COR-L47 (cell line): ENCODE results near the gene MASP2.
"Not testable (repeated sequence)": the region's sequence is repeated elsewhere in the genome, so short reads cannot be mapped to it uniquely, and the experiment has no call there.

Experiments
- DNase-seq: peaks from one replicate; lab custom pipeline; 2025; lab: John Stamatoyannopoulos, UW

MASP2 gene

DNA sequence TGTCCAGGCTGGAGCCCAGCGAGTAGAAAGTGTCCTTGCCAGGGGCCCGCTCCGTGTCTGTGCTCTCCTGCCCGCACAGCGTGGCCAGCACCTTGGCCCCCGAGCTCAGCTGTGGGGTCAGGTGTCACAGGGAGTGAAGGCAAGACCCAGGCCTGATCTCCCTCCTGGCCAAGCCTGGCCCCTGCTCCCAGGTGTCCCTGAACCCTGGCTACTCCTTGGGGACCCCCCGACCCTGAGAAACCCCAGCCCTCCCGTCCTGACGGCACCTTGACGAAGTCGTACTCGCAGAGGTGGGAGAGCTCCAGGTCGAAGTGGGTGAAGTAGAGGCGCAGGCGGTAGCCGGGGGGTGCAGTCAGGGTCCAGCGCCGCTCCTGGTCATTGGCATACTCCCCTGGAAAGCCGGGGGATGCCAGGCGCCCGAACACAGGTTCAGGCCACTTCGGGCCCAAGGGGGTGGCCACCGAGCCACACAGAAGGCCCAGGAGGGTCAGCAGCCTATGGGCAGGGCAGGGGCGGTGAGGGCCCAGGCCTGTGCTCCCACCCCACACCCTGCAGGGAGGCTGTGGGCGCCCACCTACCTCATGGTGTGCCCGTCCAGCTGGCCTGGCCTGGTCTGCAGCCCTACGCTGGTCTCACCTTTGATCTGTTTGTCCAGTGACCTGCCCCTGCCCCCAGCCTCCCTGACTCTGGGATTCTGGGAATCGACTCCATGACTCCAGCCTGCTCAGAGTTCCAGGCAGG lies at the start of gene MASP2:
Gene MASP2 (minus strand): TSS at position 615 of the 741 bp plus-strand sequence. CDS start 32 bp downstream, at position 583.
- no peak for DNase-seq

DNA sequence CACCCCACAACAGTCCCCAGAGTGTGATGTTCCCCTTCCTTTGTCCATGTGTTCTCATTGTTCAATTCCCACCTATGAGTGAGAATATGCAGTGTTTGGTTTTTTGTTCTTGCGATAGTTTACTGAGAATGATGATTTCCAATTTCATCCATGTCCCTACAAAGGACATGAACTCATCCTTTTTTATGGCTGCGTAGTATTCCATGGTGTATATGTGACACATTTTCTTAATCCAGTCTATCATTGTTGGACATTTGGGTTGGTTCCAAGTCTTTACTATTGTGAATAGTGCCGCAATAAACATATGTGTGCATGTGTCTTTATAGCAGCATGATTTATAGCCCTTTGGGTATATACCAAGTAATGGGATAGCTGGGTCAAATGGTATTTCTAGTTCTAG lies 36.7 kb upstream of the MASP2 start:
- not testable (repeated sequence) for DNase-seq

DNA sequence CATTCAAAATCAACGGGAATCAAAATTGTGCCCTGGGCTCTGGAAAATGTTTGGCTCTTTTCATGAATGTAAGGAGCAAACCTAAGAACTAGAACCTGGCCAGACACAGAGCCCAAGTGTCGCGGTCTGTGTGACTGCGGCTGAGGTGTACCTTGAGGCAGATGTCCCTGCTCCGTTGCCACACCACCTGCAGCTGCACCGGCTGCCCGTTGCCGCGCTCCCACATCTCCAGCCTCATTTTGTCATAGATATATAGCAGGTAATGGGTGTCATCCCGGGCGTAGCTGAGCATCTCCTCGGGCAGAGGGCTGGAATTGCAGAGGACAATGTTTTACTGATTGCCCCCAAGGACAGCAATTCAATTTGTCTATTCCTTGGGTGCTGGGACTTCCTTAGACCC lies 33.9 kb upstream of the MASP2 start:
- DNase-seq = no peak

DNA sequence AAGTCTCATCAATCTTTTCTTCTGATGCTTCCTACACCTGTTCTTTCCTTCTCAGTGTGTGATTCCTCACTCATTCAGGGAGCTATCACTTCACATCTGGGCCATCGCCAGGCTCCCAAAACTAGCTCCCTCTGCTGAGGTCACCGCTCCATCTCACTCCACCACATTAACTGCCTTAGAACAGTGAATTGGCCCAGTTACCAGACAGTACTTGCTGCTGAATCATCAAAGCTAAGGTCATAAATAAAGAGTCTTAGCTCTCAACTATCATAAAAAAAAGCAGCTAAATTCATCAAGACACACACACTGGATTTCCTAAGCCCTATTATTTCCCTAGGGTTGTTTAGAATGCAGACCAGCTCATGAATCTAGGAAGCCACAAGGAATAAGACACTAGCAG lies 31.6 kb upstream of the MASP2 start:
- DNase-seq = no peak

DNA sequence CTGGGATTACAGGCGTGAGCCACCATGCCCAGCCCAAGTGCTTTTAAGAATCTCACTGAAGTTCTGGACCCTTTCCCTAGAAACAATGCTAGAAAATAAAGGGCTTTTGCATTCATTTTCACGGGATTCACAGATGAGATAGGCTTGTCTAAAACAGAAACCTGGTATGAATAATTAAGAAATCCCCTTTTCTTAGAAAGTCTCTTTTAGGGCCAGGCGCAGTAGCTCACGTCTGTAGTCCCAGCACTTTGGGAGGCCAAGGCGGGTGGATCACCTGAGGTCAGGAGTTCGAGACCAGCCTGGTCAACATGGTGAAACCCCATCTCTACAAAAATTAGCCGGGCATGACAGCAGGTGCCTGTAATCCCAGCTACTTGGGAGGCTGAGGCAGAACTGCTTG lies 26.4 kb upstream of the MASP2 start:
- DNase-seq = not testable (repeated sequence)

DNA sequence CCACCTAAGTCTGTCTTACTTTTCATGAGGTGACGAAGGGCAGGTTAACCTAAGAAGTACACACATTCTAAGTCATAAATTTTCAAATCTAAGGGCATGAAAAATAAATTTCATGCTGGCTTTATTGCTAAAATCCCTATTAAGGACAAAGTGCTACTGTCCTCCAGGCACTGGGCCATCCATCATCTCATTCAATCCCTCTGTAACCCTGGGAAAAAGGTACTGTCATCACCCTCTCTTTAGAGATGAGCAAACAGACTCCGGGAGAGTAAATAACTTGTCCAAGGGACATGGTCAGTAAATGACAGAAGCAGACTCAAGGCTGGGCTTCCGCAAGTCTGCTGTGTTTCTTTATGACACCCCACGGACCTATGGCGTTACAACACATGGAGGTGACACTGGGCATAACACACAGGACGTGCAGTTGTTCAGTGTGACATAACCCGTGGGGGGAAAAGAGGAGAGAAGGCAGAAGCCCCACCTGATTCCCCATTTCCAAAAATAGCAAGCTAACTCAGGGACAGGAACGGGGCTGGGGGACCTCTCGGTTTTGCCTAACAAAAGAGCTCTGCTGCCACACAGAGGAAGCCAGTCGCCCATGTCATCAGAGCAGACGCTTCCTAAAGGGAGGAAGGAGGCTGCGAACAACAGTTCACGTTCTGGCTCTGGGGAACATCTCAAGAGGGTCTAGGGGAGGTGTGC lies 25.3 kb upstream of the MASP2 start:
- DNase-seq = peak; percentile 75

DNA sequence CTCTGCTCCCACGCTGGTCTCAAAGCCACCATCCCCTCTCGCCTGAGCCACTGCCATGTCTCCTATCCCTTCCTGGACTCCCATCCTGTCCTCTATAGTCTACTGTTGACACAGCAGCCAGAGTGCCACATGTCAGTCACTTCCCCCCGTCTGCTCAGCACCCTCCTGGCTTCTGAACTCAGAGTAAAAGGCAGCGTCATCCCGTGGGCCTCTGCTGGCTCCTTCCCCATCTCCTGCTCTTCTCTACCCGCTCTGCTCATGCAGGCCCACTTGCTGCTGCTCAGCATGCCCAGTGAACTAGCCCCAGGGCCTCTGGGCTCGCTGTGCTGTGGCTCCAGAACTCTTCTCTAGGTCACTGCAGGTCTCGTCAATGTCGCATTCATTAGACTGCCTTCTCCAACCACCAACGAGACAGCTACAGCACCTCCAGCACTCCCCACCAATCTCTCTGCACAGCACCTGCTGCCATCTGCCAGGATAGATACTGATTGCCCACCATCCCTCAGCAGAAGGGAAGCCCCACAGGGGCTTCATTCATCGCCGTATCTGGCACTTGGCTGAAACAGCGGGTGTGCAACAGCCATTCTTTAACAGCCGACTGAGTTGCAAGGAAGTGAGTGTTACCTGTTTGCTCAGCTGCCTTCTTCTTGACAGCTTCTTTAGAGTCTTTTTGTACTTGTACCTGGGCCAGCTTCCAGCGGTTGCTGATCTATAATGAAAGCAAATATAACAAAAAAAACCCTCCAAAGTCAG lies 24.6 kb upstream of the MASP2 start:
- peak; percentile 87 for DNase-seq

DNA sequence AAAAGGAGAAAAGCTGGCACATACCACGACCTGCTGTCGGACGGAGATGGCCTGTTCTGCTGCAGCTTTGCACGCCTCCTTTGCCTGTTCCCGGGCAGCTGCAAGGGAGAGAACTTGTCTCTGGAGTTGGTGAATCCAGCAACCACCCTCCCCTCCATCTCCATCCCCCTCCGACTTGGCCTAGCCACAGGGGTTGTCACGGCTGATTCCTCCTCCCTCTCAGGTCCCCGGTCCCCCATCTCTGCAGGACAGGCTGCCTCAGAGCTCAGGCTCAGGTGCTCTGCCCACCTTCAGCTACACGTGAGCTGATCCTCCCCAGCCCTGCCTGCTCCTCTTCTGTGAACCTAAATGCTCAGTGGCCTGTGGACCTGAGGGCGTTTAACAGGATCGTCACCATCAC lies 23.8 kb upstream of the MASP2 start:
- DNase-seq = no peak

DNA sequence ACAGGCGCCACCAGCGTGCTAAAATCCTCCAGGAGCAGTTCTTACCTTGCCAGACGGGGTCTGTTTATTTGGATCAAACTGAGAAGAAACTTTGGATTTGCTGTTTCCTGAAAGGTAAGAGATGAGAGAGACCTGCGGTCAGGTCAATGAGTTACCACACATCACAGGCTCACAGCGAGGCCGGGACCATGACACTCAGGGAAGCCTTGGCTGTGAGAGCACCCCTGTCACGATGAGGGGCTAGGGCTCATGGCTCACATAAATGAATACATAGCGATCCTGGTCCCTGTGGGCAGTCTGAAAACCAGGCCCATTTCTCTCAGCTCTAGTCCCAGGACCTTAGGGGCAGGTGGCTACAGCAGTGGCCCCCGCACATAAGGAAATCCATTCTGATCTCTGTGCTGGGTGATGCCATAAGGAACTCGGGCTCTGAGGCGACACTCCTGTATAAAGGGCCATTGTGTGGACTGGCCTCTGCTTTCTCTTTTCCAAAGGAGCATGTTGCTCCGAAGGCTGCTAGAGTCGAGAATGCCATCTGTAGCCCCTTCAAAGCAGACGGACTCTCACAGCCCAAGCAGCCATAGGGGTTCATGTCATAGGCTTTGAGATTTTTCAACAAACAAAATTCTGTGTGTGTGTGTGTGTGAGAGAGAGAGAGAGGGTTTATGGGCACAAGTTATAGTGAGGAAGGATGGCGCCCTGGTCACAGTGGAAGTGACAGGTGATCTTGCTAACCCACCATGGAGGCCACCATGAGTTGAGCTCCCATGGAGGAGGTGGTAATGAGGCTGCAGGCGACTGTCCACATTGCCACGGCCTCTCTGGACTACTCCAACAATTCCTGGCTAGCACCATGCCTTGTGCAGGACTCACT lies 21.8 kb upstream of the MASP2 start:
- no peak for DNase-seq

DNA sequence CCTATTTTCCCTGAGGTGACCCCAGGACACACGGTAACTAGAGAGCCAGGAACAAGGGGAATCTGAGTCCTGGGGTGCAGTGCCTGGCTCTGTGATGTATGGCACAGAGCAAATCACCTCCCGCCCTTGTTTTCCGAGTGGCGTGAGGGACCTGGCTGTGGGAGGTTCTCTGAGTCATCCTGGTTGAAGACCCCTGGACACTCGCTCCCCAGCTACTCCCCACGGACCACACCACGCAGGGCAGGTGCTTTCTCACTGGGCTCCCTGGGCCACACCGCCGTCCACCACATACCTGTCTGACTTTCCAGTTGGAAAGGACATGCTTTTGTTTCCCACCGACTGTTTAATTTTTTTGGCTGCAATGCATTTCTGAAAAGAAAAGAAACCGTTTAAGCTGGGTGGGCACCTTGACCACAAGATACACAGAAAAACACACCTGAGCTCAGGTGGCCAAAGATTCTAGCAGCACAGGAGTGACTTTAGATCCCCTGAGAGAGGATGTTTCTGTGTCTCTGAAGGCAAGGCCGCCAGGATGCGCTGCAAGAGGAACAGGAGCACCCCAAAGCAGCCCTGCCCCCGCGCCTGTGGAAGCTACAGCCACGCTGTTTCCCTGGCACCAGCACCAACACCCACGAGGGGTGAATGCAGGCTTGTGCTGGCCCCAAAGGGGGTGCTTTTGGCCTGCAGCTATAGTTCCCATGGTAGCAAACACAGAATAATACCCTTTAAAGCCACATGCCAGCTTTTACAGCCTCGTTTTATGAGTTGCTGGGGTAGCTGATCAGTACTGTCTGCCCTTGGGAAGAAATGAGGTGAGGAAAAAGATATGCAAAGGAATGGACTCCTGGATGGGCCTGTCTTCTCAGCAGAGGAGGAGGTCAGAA lies 20.9 kb upstream of the MASP2 start:
- DNase-seq = no peak

DNA sequence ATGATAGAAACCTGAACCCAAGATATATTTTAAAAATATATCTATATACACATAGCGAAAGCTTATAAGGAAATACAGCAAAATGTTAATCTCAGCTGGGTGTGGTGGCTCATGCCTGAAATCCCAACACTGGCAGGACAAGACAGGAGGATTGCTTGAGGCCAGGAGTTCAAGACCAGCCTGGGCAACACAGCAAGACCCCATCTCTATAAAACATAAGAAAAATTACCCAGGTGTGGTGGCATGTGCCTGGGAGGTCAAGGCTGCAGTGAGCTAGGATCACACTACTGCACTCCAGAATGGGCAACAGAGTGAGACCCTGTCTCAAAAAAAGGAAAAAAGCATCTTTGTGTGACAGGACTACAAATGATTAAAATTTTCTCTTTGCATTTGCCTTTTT lies 18.8 kb upstream of the MASP2 start:
- no peak for DNase-seq

DNA sequence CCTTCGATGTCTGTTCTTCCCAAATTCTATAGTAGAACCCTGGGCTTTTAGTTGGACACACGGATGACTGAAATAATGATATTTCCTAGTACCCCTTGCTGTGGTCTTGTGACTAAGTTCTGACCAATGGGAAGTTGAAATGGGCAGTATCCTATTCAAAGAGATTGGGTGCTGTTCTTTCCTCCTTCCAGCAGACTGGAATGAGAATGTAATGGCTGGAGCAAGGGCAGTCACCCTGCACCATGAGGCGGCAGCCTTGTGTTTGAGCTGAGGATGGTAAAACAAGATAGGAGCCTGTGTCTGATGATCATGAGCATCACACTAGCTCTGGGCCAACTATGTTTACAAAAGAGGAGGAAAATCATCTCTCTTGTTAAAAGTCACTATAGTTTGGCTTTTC lies 17.9 kb upstream of the MASP2 start:
- no peak for DNase-seq

DNA sequence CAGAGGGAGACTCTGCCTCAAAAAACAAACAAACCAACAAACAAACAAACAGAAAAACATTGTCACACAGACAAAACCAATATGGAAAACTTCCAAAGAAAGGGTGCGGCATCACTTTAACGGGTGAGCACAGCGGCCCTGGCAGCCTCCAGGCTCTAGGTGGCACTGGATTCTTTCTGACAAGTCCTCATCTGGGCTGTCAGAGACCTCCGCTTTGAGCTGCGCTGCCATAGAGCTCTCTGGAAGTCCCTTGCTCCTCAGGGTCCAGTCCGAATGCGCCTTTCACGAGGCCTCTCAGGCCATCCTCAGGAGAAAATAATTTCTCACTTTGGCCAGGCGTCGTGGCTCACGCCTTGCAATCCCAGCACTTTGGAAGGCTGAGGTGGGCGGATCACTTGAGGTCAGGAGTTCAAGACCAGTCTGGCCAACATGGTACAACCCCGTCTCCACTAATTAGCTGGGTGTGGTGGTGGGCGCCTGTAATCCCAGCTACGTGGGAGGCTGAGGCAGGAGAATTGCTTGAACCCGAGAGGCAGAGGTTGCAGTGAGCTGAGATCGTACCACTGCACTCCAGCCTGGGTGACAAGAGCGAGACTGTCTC lies 17.0 kb upstream of the MASP2 start:
- not testable (repeated sequence) for DNase-seq

DNA sequence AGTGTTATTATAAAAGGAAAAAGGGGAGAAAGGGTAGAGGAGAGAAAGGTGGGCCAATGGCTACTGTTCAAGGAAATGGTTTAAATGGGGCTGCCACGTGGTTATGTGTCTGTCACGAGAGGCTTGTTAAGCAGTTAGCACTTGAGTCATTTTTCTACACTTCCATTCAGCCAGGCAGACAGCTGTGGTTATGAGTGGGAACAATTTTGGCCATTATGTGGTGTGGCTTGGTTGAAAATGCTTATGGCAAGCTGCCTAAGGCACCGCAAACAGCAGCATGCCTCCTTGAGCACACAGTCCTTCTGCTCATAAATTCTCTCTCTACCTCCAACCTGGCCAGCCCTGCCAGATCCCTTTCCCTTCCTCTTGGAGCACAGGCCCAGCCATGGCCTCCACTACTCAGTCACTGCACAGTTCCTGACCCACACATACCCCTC lies 15.9 kb upstream of the MASP2 start:
- DNase-seq = no peak

DNA sequence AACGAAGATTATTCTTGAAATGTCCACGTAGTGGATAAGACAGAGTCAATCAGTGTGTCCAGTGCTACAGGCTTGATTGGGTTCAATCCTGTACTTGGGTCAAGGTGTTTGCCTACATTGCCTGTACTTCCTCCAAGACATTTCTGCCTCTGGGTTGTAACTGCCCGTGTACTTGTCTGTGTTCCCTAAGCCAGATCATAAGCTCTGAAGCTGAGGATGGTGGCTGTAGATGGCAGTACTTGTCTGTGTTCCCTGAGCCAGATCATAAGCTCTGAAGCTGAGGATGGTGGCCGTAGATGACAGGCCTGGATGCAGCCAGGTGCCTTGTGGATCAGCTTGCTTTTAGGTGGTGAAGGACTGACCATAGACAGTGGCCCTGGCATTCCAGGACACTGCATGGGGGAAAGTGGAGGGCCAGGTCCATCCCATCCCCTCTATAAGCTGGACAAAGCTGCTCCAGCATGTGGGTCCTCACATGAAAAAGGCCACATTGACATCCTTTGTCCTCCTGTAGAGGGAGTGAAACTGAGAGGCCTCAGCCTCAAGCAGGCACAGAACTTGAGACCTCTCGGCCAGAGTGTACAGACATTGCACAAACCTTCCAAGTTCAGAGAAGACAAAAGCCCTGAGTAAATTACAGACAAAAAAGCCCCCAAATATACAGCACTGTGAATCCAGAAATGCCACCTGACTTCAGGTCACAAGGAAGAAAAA lies 14.8 kb upstream of the MASP2 start:
- DNase-seq = no peak

DNA sequence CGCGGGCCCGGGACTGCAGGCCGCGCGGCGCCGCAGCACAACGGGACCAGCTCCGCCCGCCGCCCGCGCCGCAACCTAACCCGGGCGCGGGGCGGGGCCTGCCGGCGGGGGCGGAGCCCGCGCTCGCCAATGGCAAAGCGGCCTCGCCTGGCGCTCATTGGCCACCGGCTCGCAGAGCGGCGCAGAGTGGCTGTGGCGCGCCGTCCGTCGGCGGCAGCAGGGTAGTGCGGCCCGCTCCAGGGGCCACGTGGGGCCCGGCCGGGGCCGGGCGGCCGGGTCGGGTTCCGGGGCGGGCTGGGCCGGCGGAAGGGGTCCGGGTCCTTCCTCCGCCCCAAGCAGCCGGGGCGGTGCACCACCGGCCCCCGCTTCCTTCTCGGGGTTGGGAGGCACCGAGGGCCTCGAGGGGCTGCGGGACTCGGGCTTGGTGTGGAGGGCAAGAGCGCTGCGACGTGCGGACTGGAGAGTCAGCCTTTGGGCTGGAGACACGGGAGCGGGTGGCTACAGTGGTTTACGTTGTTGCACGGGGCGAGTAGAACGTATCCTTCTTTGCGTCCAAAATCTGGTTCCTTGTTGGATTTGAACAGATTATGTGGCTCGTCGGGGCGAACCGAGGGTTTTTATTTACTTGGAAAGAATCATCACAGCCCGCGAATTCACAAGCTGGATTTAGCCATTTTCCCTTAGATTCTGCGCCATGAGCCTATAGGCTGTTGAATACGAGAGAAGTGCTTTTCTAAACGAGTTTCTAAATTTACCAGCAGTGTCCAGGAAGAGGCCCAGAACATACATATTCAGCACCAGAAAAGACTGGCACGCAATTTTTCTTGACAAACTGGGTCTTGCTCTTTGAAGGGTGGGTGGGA lies 13.2 kb upstream of the MASP2 start, which contains the start of gene SRM:
Gene SRM (minus strand): TSS at position 51 of the 863 bp plus-strand sequence. CDS start 75 bp downstream, outside the sequence.
- peak; percentile 88 for DNase-seq

DNA sequence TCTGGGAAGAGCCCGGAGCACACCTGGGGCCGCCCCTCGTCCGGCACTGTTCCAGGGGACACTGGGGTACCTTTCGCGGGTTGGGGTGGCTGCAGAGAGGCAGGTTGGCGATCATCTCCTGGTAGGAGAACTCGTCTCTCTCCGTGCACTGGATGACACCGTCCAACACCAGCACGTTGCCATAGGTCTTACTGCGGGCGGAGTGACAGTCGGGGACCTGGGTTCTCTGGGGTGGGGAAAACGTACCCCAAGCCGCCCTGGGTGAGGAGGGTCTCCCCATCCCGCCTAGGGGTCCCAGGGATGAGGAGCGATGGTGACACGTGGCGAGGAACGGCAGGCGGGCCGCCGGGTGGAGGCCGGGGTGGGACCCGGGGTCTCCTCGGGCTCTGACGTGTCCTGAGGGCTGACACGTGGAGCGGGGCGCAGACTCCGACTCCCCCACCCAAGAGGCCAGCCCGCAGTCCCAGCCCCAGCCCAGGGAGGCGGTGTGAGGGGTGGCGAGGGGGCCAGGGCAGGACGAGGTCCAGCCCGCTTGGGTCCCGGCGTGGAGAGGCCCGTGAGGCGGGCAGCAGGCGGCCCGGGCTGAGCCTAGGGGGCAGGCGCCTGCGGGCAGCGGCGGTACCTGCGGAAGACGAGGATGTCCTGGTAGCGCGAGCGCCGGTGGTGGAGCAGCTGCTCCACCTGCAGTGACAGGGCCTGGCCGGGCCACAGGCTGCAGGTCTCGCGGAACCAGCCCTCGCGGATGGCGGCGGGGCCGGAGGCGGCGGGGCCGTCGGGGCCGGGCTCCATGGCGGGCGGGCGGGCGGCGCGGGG lies 12.3 kb upstream of the MASP2 start:
- DNase-seq = no peak
